Esophagus (tissue), 2 donors: ENCODE data around the gene ZNRF1. TPM values are rescaled to one million over a fixed set of nuclear protein-coding genes. Genes with fewer than 3 reads are reported as not detected.
"Not testable (repeated sequence)": the region's sequence is repeated elsewhere in the genome, so short reads cannot be mapped to it uniquely, and the experiment has no call there.

Experiments used
- H3K27ac ChIP-seq, 2 donors: one replicate each; pipeline ENCODE4 v1.5.1; 2013; ENCODE audit warnings: low read depth in 2 of 2, mild to moderate bottlenecking in 2 of 2, inconsistent platforms in 1 of 2, low read length in 1 of 2, moderate library complexity in 1 of 2
- H3K27me3 ChIP-seq, 2 donors: one replicate each; pipeline ENCODE4 v1.6.1; 2013; ENCODE audit warnings: low read length in 2 of 2, control low read depth in 1 of 2, mild to moderate bottlenecking in 1 of 2; ENCODE audit not compliant: insufficient read depth in 2 of 2, control insufficient read depth in 1 of 2
- H3K36me3 ChIP-seq, 2 donors: one replicate each; pipeline ENCODE4 v1.6.1; 2013; ENCODE audit warnings: low read length in 1 of 2; ENCODE audit not compliant: control insufficient read depth in 2 of 2, insufficient read depth in 2 of 2
- H3K4me1 ChIP-seq, 2 donors: one replicate each; pipeline ENCODE4 v1.6.1; 2013; ENCODE audit warnings: low read length in 1 of 2; ENCODE audit not compliant: control insufficient read depth in 2 of 2, insufficient read depth in 2 of 2
- H3K4me3 ChIP-seq, 2 donors: one replicate each; pipeline ENCODE4 v1.5.1; 2013; ENCODE audit warnings: low read length in 2 of 2, mild to moderate bottlenecking in 2 of 2, low read depth in 1 of 2, moderate library complexity in 1 of 2
- H3K9me3 ChIP-seq, 2 donors: one replicate each; pipeline ENCODE4 v1.6.1; 2013; ENCODE audit warnings: mild to moderate bottlenecking in 2 of 2, low read depth in 1 of 2, low read length in 1 of 2, moderate library complexity in 1 of 2; ENCODE audit not compliant: control insufficient read depth in 2 of 2, insufficient read depth in 1 of 2
- WGBS, 2 donors: extraction: QIAGEN DNeasy Blood & Tissue Kit; methylation state at CpG; one replicate each; pipeline ENCODE4 v1.1.7; 2013; 5-methylcytosine and 5-hydroxymethylcytosine counted together
- polyA plus RNA-seq, 2 donors: library from polyadenylated mRNA; stranded (reverse); fragments of 200-250 nt; gene quantifications; one replicate each; pipeline ENCODE4 v1.2.3, GENCODE V29; 2013
- donor health status: healthy with polysubstance abuse.
- donor health status: Bipolar disorder and iron deficiency.

ZNRF1 gene
- polyA plus RNA-seq, 2 donors: 36.2 to 39.5 TPM

GRCh38 chr16:75089486-75090202 lies 90.8 kb downstream of the ZNRF1 start:
- no peaks in the 10 kb centered on the region for H3K27me3 ChIP-seq
- no peaks in the 10 kb centered on the region for H3K9me3 ChIP-seq
- H3K36me3 ChIP-seq: peaks cover 0 to 9% of the 10 kb centered on the region in 2 donors
- 73 to 74% methylated on average over 6 of the region's 6 CpGs for WGBS, 2 donors
- H3K4me1 ChIP-seq: peaks cover 0 to 16% of the 10 kb centered on the region in 2 donors
- H3K27ac ChIP-seq: no peak overlapping the region
- no peak overlapping the region for H3K4me3 ChIP-seq

DNA sequence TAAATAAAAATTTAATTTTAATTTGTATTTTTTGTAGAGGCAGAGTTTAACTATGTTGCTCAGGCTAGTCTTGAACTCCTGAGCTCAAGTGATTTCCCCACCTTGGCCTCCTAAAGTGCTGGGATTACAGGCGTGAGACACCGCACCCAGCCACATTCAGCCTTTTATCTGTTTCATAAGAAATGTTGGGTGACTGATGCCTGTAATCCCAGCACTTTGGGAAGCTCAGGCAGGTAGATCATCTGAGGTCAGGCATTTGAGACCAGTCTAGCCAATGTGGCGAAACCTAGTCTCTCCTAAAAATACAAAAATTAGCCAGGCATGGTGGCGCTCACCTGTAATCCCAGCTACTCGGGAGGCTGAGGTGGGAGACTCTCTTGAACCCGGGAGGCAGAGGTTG lies 92.1 kb downstream of the ZNRF1 start:
- Histone ChIP-seq H3K4me1 (peaks cover 3 to 20% of the 10 kb centered on the region in 2 donors), H3K36me3 (peaks cover 0 to 11% of the 10 kb centered on the region in 2 donors), H3K27ac (peak overlapping the region in 1 of 2 donors; percentile 52)
- 69 to 76% methylated on average over 6 of the region's 6 CpGs for WGBS, 2 donors
- not testable (repeated sequence) for H3K4me3 ChIP-seq, H3K27me3 ChIP-seq, H3K9me3 ChIP-seq

GRCh38 chr16:75091619-75092018 lies 92.8 kb downstream of the ZNRF1 start:
- H3K27me3 ChIP-seq, H3K27ac ChIP-seq, H3K9me3 ChIP-seq, H3K4me3 ChIP-seq: not testable (repeated sequence)
- 48% methylated on average over 3 of the region's 3 CpGs for WGBS, 2 donors
- Histone ChIP-seq H3K4me1 (peaks cover 3 to 21% of the 10 kb centered on the region in 2 donors), H3K36me3 (peaks cover 0 to 11% of the 10 kb centered on the region in 2 donors)

DNA sequence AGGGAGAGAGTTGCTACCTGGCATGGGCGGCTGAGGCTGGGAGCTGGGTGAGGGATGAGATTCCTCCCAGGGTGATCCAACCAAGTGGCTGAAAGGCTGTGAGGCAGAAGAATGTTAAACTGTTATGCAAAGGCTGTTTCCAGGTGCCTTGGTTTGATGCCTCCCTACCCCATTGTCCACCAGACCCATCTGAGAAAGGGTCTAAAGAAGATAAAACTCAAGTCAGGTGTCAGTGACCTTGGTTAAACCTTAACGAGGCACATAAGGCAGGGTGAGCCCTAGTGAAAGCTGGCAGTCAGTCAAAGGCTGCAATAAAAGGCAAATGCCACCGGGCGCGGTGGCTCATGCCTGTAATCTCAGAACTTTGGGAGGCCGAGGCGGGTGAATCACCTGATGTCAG lies 94.0 kb downstream of the ZNRF1 start:
- H3K4me3 ChIP-seq: no peak overlapping the region
- H3K36me3 ChIP-seq: peaks cover 0 to 11% of the 10 kb centered on the region in 2 donors
- H3K27me3 ChIP-seq: no peaks in the 10 kb centered on the region
- H3K9me3 ChIP-seq: no peaks in the 10 kb centered on the region
- WGBS, 2 donors: 32 to 50% methylated on average over 7 of the region's 7 CpGs
- peak overlapping the region in 1 of 2 donors; percentile 68 for H3K27ac ChIP-seq
- peaks cover 6 to 17% of the 10 kb centered on the region in 2 donors for H3K4me1 ChIP-seq

- Histone ChIP-seq H3K27ac (peak overlapping the region in 1 of 2 donors; percentile 52), H3K36me3 (peaks cover 0 to 11% of the 10 kb centered on the region in 2 donors), H3K27me3 (no peaks in the 10 kb centered on the region), H3K9me3 (no peaks in the 10 kb centered on the region), H3K4me3 (no peak overlapping the region), H3K4me1 (peaks cover 14 to 28% of the 10 kb centered on the region in 2 donors)
- 89 to 91% methylated on average over 23 of the region's 23 CpGs for WGBS, 2 donors
These were observed 95.0 kb downstream of the ZNRF1 start for GRCh38 chr16:75093598-75094540.

- Histone ChIP-seq H3K27me3 (no peaks in the 10 kb centered on the region), H3K4me1 (peaks cover 17 to 38% of the 10 kb centered on the region in 2 donors), H3K36me3 (peaks cover 0 to 11% of the 10 kb centered on the region in 2 donors), H3K27ac (no peak overlapping the region), H3K9me3 (no peaks in the 10 kb centered on the region), H3K4me3 (no peak overlapping the region)
- 87 to 92% methylated on average over 14 of the region's 14 CpGs for WGBS, 2 donors
These were observed 96.4 kb downstream of the ZNRF1 start for GRCh38 chr16:75095204-75095621.

DNA sequence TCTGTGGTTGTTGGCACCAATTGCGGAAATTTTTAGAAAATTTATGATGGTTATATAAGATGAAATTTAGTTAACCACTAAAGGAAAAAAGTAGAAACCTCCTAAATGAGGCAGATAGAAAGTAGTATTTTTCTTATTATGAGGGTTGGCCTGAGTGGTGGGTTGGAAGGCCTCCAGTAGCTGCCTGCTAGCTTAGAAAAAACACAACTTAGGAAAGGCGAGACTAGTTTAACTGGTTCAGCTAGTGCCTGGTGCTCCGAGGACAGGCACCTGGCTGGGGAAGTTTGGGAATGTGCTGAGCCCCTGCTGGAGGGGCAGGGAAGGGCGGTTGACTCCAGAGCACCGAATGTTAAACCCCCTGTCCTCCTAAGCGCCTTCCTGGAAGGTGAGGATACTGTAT lies 97.8 kb downstream of the ZNRF1 start:
- Histone ChIP-seq H3K4me3 (no peak overlapping the region), H3K9me3 (no peaks in the 10 kb centered on the region), H3K27ac (peak overlapping the region; percentile 73 to 85), H3K36me3 (peaks cover 0 to 11% of the 10 kb centered on the region in 2 donors), H3K4me1 (peaks cover 17 to 41% of the 10 kb centered on the region in 2 donors), H3K27me3 (no peaks in the 10 kb centered on the region)
- 43 to 50% methylated on average over 6 of the region's 6 CpGs for WGBS, 2 donors

GRCh38 chr16:75097191-75097761 lies 98.5 kb downstream of the ZNRF1 start:
- H3K36me3 ChIP-seq: peaks cover 0 to 11% of the 10 kb centered on the region in 2 donors
- H3K9me3 ChIP-seq: no peaks in the 10 kb centered on the region
- WGBS, 2 donors: 81 to 86% methylated on average over 10 of the region's 10 CpGs
- H3K4me3 ChIP-seq: no peak overlapping the region
- no peaks in the 10 kb centered on the region for H3K27me3 ChIP-seq
- peaks cover 17 to 41% of the 10 kb centered on the region in 2 donors for H3K4me1 ChIP-seq
- peak overlapping the region; percentile 73 to 94 for H3K27ac ChIP-seq
